ENCODE measurements around the gene EMC8.
"Not testable (repeated sequence)": the region's sequence is repeated elsewhere in the genome, so short reads cannot be mapped to it uniquely, and the experiment has no call there.

Gene EMC8

DNA sequence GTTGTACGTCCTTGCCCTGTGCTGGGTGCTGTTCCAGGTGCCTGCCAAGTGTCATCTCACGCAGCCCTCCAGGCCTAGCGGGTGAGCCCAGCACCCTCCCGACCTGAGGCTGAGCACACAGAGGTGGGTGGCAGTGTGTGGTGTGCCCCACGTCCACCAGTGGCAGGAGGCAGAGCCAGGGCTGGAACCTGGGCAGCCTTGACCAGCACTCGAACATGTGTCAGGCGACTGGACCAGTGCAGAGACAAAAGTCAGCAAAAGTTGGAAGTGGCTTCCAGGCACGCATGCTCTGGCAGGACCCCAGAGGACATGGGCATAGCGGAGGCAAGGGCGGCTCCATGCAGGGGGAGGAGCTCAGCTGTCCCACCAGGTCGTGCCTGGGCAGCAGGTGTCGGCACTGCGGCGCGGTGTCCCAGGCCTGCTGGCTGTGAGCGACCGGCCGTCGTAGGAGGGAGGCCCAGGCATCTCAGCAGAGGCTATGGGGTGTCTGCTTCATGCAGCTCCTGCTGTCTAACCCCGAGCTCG is 35.9 kb upstream of the EMC8 start:
- DNase-seq (ENCODE audit: low read depth in 2 of 2) = no peak

DNA sequence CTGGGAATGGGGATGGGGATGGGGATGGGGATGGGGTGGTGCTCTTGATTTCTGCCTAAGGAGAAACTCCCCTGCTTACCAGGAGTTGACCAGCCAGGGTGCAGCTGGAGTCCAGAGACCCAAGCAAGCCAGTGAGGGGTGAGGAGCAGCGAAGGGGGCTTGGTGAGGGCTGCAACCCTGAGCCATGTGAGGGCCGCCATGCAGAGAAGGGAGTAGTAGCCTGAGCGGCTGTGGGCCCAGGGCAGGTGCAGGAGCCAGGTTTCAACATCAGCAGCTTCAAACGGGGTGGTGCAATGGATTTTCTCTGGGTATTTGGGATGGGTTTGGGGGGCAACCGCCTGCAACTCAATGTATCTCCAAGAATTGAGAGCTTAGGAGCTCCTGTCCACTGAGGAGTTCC is 35.4 kb upstream of the EMC8 start:
- no peak for DNase-seq (ENCODE audit: low read depth in 2 of 2)

DNA sequence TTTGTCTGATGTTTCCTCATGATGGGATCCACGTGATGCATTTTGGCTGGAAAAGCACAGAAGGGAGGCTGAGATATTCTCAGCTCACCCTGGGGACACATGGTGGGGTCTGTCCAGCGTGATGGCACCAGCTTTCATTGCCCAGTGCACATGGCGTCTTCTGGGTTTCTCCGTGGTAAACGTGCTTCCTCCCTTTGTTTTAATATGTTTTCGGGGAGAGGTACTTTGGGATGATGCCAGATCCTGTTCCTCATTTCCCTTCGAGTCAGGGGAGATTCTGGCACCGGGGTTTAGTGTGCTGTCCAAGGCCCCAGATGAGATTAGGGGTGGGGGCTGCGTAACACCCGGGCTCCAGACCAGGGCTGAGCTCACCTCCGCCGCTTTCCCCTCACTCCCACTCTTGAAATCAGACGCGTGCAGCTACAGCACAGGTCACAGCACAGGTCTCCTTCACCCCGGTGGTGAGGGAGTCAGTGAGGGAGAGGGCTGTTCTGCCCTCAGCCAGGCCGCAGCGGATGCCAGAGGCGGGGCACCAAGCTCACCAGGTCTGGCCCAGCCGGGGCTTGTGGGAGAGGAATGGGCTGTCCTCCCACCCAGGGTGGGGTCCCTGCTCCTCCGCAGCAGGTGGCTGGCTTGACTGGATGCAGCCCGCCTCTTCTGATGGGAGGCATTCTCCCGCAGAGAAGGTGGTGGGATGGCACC is 34.0 kb upstream of the EMC8 start:
- no peak for DNase-seq (ENCODE audit: low read depth in 2 of 2)

- no peak for DNase-seq (ENCODE audit: low read depth in 2 of 2)
Observed at GRCh38 chr16:85832570-85833218, 33.4 kb upstream of the EMC8 start.

DNA sequence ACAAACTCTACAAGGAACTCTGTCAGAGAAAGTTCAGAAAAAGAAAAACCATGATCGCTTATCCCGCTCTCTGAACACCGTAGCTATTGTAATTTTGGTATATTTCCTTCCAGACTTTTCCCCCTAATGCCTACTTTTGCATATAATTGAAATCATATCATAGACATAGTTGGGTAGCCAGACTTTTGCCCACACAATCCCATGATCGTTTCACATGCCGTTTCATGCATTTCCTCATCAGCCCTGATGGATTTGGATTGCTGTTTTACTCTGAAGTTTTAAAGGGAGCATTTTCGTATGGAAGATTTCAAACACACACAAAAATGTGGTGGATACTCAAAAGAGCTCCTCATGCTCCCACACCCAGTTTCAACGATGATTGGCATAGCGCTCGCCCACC is 31.5 kb upstream of the EMC8 start:
- DNase-seq (ENCODE audit: low read depth in 2 of 2) = no peak

GRCh38 chr16:85829751-85830445 is 30.6 kb upstream of the EMC8 start:
- DNase-seq (ENCODE audit: low read depth in 2 of 2) = no peak

- DNase-seq (ENCODE audit: low read depth in 2 of 2) = no peak
Observed at GRCh38 chr16:85829171-85829719, 29.9 kb upstream of the EMC8 start.

DNA sequence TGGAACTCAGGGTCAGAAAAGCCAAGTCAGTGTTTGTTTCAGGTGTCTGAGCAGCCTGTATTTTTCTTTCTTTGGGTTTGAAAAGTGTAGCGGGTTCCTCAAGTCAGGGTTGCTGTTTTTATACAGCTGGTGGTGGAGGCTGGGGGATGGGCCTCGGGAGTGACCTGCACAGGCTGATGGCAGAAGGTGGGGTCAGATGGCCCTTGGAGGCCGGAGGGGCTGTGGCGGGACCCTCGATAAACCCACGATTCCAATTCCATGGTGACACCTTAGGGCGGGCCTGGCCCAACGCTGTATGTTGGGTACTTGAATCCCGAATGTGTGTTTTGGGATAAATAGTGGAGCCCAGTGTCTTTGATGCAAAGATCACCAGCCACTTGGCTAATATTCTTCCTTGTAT is 28.8 kb upstream of the EMC8 start:
- DNase-seq (ENCODE audit: low read depth in 2 of 2) = no peak

GRCh38 chr16:85826686-85827247 is 27.4 kb upstream of the EMC8 start:
- DNase-seq (ENCODE audit: low read depth in 2 of 2) = no peak

GRCh38 chr16:85825326-85825725 is 26.0 kb upstream of the EMC8 start:
- DNase-seq (ENCODE audit: low read depth in 2 of 2) = no peak

- DNase-seq (ENCODE audit: low read depth in 2 of 2) = no peak
Observed at GRCh38 chr16:85824161-85825135, 25.1 kb upstream of the EMC8 start.

- DNase-seq (ENCODE audit: low read depth in 2 of 2) = no peak
Observed at GRCh38 chr16:85823328-85823920, 24.1 kb upstream of the EMC8 start.

GRCh38 chr16:85822145-85822544 is 22.8 kb upstream of the EMC8 start:
- DNase-seq (ENCODE audit: low read depth in 2 of 2) = no peak

- peak; percentile 52 to 67 for DNase-seq (ENCODE audit: low read depth in 2 of 2)
Observed at GRCh38 chr16:85821390-85822135, 22.2 kb upstream of the EMC8 start.

DNA sequence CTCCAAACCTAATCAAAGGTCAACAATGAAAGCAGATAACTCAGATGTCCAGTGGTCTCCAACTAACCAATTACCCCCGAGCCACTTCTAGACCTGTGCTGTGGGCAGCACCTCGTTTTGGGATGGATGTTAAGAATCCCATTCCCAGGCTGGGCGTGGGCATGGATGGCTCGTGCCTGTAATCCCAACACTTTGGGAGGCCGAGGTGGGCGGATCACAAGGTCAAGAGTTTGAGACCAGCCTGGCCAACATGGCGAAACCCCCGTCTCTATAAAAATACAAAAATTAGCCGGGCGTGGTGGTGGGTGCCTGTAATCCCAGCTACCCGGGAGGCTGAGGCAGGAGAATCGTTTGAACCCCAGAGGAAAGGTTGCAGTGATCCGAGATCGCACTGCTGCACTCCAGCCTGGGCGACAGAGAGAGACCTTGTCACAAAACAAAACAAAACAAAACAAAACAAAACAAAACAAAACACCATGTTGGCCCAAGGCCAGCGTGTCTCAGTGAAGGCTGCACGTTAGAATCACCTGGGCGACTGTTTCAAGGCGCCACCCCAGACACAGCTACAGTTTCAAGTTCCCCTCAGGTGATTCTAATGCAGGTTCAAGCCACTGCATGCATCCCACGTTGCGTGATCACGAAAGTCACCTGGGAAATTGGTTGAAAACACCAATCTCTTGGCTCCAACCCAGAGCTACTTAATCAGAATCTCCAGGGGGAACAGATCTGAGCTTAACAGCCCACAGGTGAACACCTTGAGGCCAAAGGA is 21.4 kb upstream of the EMC8 start:
- no peak for DNase-seq (ENCODE audit: low read depth in 2 of 2)

- DNase-seq (ENCODE audit: low read depth in 2 of 2) = no peak
Observed at GRCh38 chr16:85819771-85820170, 20.4 kb upstream of the EMC8 start.

GRCh38 chr16:85819245-85819644 is 19.9 kb upstream of the EMC8 start:
- DNase-seq (ENCODE audit: low read depth in 2 of 2) = peak; percentile 70 to 72

DNA sequence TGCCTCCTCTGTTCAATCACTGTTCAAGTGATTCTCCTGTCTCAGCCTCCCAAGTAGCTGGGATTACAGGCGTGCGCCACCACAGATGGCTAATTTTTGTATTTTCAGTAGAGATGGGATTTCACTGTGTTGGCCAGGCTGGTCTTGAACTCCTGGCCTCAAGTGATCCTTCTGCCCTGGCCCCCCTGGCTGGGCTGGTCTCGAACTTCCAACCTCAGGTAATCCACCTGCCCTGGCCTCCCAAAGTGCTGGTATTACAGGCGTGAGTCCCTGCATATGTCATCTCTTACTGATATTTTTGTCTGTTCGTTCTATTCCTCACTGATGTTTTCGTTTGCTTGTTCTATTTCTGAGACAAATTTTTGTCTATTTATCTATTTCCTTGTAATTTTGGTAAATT is 17.9 kb upstream of the EMC8 start:
- DNase-seq (ENCODE audit: low read depth in 2 of 2) = not testable (repeated sequence)

GRCh38 chr16:85816159-85816558 is 16.8 kb upstream of the EMC8 start:
- no peak for DNase-seq (ENCODE audit: low read depth in 2 of 2)
